ENCODE measurements around the gene ATAD3C. TPM values are rescaled to one million over a fixed set of nuclear protein-coding genes. Genes with fewer than 3 reads are reported as not detected.

Gene ATAD3C
- total and polyA plus RNA-seq, 2 of the 8 experiments (the other 6 are each of a cell fraction or from before 2014, with no cell fraction given): 2.0 to 2.7 TPM

DNA sequence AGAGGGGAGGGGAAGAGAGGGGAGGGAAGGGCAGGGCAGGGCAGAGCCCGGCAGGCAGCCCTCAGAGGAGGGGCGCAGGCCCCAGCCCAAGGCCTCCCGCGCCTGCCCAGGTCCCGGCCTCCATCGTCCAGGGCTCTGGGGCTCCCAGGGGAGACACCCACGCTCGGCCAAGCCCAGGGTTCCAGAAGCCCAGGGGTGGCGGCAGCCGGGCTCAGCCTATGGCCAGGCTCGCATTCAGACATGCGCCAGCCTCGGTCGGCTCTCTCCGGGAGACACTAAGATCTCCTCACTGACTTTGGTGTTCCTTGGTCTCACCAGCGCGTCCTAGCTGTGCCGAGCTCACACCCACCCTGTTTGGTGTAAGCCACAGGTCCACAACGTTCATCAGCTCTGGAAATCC, 21.3 kb upstream of the ATAD3C start:
- Histone ChIP-seq H3K4ac (replicated peaks; ENCODE audit: insufficient read length, low read depth, low read length) (no peak overlapping the region), H3K9me3 (ENCODE audit: insufficient read depth in 2 of 2, low read depth in 1 of 2, low read length in 1 of 2) (peaks cover 0 to 3% of the 10 kb centered on the region in 2 experiments; a peak in 1 of 4 replicates), H3K23ac (ENCODE audit: insufficient read length) (no peak overlapping the region), H3K56ac (replicated peaks; ENCODE audit: insufficient read length, low read depth, low read length) (no peak overlapping the region), H3K23me2 (ENCODE audit: low read depth, low read length) (peaks cover 6% of the 10 kb centered on the region; the same call in 1 of the 2 replicates), H3K79me1 (ENCODE audit: low read depth, low read length) (no peaks in the 10 kb centered on the region), H4K20me1 (replicated peaks in 1 of 2; ENCODE audit: control insufficient read depth in 1 of 2, insufficient read depth in 2 of 2, low read length in 2 of 2) (no peaks in the 10 kb centered on the region), H3K4me1 (replicated peaks in 1 of 4; ENCODE audit: control insufficient read depth in 3 of 4, insufficient read depth in 4 of 4, low read length in 3 of 4) (peaks cover 0 to 43% (median 27%) of the 10 kb centered on the region in 4 experiments; a peak in 6 of 7 replicates), H2AK5ac (ENCODE audit: low read depth, low read length) (no peak overlapping the region; the same call in 1 of the 2 replicates), H2BK12ac (ENCODE audit: low read depth, low read length) (no peak overlapping the region), H2BK120ac (replicated peaks; ENCODE audit: low read depth, low read length) (no peak overlapping the region), H4K8ac (ENCODE audit: extremely low read depth, insufficient read depth, low read length) (no peak overlapping the region), H3K18ac (ENCODE audit: extremely low read depth, low read length) (no peak overlapping the region), H3K79me2 (ENCODE audit: control insufficient read depth in 1 of 2, insufficient read depth in 2 of 2, low read length in 2 of 2) (no peaks in the 10 kb centered on the region), H2BK15ac (ENCODE audit: low read length) (peak overlapping the region; percentile 74; the same call in 1 of the 2 replicates), H3K4me3 (ENCODE audit: extremely low read depth in 1 of 4, insufficient read depth in 2 of 4, low read depth in 3 of 4, low read length in 4 of 4) (no peak overlapping the region), H3K27me3 (replicated peaks in 1 of 4; ENCODE audit: control insufficient read depth in 3 of 4, extremely low read depth in 1 of 4, insufficient read depth in 3 of 4, low read length in 3 of 4) (no peaks in the 10 kb centered on the region), H4K5ac (ENCODE audit: insufficient read length, low read depth, low read length) (no peak overlapping the region), H3K36me3 (ENCODE audit: control insufficient read depth in 2 of 4, insufficient read depth in 4 of 4, low read length in 3 of 4) (no peaks in the 10 kb centered on the region; a peak in 1 of 8 replicates), H3K4me2 (ENCODE audit: insufficient read depth in 1 of 2, low read depth in 2 of 2, low read length in 2 of 2) (no peak overlapping the region), H2BK20ac (ENCODE audit: low read length) (0 out of 2 replicates have a peak overlapping the region, but pooled peaks have one; percentile 3), H2AFZ (ENCODE audit: low read length) (no peak overlapping the region), H3K14ac (ENCODE audit: insufficient read length) (no peak overlapping the region), H2BK5ac (ENCODE audit: low read depth, low read length) (no peak overlapping the region), H4K91ac (replicated peaks; ENCODE audit: insufficient read length, low read length) (peak overlapping the region; percentile 36), H3K27ac (ENCODE audit: low read depth, low read length) (no peak overlapping the region), H3K9ac (replicated peaks in 1 of 4; ENCODE audit: extremely low read depth in 1 of 4, low read depth in 3 of 4, low read length in 3 of 4) (no peak overlapping the region)
- ChIA-PET POLR2A (ENCODE audit: partially characterized antibody) (interaction anchor here (0.9 to 22.9 kb wide), 11 partner anchors 8 to 149 kb away, joined by 3 to 515 read pairs (median 4); partner anchors contain the start of genes CCNL2 and MRPL20), CTCF (ENCODE audit: partially characterized antibody) (interaction anchor here (0.6 to 4.4 kb wide), 5 partner anchors 12 to 76 kb away, joined by 3 to 36 read pairs (median 3); no protein-coding TSS in a partner anchor)
- DNase-seq (ENCODE audit: low read depth in 1 of 2, low spot score in 2 of 2): no peak
- no peak for FAIRE-seq
- 87% methylated on average over 13 of the region's 19 CpGs; no CpG with 5 or more reads in 1 of the 2 experiments for WGBS, 2 experiments (ENCODE audit: extremely low coverage in 1 of 2, insufficient coverage in 1 of 2, insufficient read length in 1 of 2, insufficient replicate concordance in 2 of 2, low coverage in 1 of 2, low lambda C conversion rate in 2 of 2, missing lambda C conversion rate in 1 of 2)
- TF ChIP-seq SP2 (IDR thresholded peaks at IDR 0.05; ENCODE audit: low read length) (no peak), KDM1A (IDR thresholded peaks at IDR 0.05; ENCODE audit: borderline replicate concordance, low read length) (no peak), TEAD4 (IDR thresholded peaks at IDR 0.05; ENCODE audit: low read depth, low read length) (no peak), POLR2A (IDR thresholded peaks at IDR 0.05; ENCODE audit: control extremely low read depth in 1 of 2, low read depth in 2 of 2, low read length in 2 of 2) (no peak)

Measured in H1 (cell line).